ENCODE measurements around the gene TRIM68.

TRIM68 gene

GRCh38 chr11:4607781-4608666 is at the start of gene TRIM68:
Gene TRIM68 (minus strand): TSS chr11:4608231. CDS start chr11:4605504, 2,727 bp downstream.
- no peaks in the 10 kb centered on the region; the same call in 1 of the 2 replicates for H3K36me3 ChIP-seq (replicated peaks)
- peak within 1 kb of the TSS; percentile 59 for H3K4me3 ChIP-seq
- DNase-seq (ENCODE audit: low spot score in 2 of 2), result peak; percentile 84 to 95
- H3K4me1 ChIP-seq, result peaks cover 7% of the 10 kb centered on the region
- H3K27me3 ChIP-seq (ENCODE audit: low read depth), result no peaks in the 10 kb centered on the region; the same call in 1 of the 2 replicates
- 0 out of 2 replicates have a peak, but pooled peaks cover 3% of the 10 kb centered on the region for H3K9me3 ChIP-seq
- in situ Hi-C loops (cut with MboI; ENCODE audit: low sequenced_read_pairs), result no loop called here

- DNase-seq (ENCODE audit: low spot score in 2 of 2), result no peak
- in situ Hi-C loops (cut with MboI; ENCODE audit: low sequenced_read_pairs), result no loop called here
- H3K27me3 ChIP-seq (ENCODE audit: low read depth), result no peaks in the 10 kb centered on the region
- H3K9me3 ChIP-seq, result no peaks in the 10 kb centered on the region
- no peaks in the 10 kb centered on the region for H3K36me3 ChIP-seq (replicated peaks)
- H3K4me1 ChIP-seq, result no peaks in the 10 kb centered on the region
- H3K4me3 ChIP-seq, result no peak overlapping the region
Observed at GRCh38 chr11:4654635-4655369, 46.8 kb upstream of the TRIM68 start.

- no peaks in the 10 kb centered on the region for H3K36me3 ChIP-seq (replicated peaks)
- in situ Hi-C loops (cut with MboI; ENCODE audit: low sequenced_read_pairs), result loop anchor here (25.0 kb wide), 2 partner anchors 740 to 1165 kb away; partner anchors contain the start of genes OR51M1 and OR52N2
- H3K27me3 ChIP-seq (ENCODE audit: low read depth), result no peaks in the 10 kb centered on the region
- H3K4me3 ChIP-seq, result no peak overlapping the region
- H3K9me3 ChIP-seq, result no peaks in the 10 kb centered on the region
- no peak for DNase-seq (ENCODE audit: low spot score in 2 of 2)
- no peaks in the 10 kb centered on the region for H3K4me1 ChIP-seq
Observed at GRCh38 chr11:4647766-4648165, 39.7 kb upstream of the TRIM68 start.

- no peaks in the 10 kb centered on the region for H3K4me1 ChIP-seq
- in situ Hi-C loops (cut with MboI; ENCODE audit: low sequenced_read_pairs), result loop anchor here (25.0 kb wide), 2 partner anchors 741 to 1166 kb away; partner anchors contain the start of genes OR51M1 and OR52N2
- no peak overlapping the region for H3K4me3 ChIP-seq
- H3K27me3 ChIP-seq (ENCODE audit: low read depth), result no peaks in the 10 kb centered on the region
- DNase-seq (ENCODE audit: low spot score in 2 of 2), result no peak
- no peaks in the 10 kb centered on the region for H3K36me3 ChIP-seq (replicated peaks)
- H3K9me3 ChIP-seq, result no peaks in the 10 kb centered on the region
Observed at GRCh38 chr11:4645974-4646373, 37.9 kb upstream of the TRIM68 start.

- no peaks in the 10 kb centered on the region for H3K27me3 ChIP-seq (ENCODE audit: low read depth)
- H3K9me3 ChIP-seq, result no peaks in the 10 kb centered on the region
- no peaks in the 10 kb centered on the region for H3K36me3 ChIP-seq (replicated peaks)
- in situ Hi-C loops (cut with MboI; ENCODE audit: low sequenced_read_pairs), result loop anchor here (25.0 kb wide), 2 partner anchors 743 to 1168 kb away; partner anchors contain the start of genes OR51M1 and OR52N2
- H3K4me3 ChIP-seq, result no peak overlapping the region
- no peaks in the 10 kb centered on the region for H3K4me1 ChIP-seq
- DNase-seq (ENCODE audit: low spot score in 2 of 2), result no peak
Observed at GRCh38 chr11:4644233-4644632, 36.2 kb upstream of the TRIM68 start.

GRCh38 chr11:4643682-4644081 is 35.7 kb upstream of the TRIM68 start, which contains the start of gene OR51E1:
Gene OR51E1 (plus strand): TSS chr11:4643982. CDS start chr11:4652527, 8,545 bp downstream.
- Histone ChIP-seq H3K4me1 (no peaks in the 10 kb centered on the region), H3K27me3 (ENCODE audit: low read depth) (no peaks in the 10 kb centered on the region), H3K4me3 (no peak within 1 kb of the TSS), H3K36me3 (replicated peaks) (no peaks in the 10 kb centered on the region), H3K9me3 (no peaks in the 10 kb centered on the region)
- in situ Hi-C loops (cut with MboI; ENCODE audit: low sequenced_read_pairs), result loop anchor here (25.0 kb wide), 2 partner anchors 744 to 1169 kb away; partner anchors contain the start of genes OR51M1 and OR52N2
- DNase-seq (ENCODE audit: low spot score in 2 of 2), result no peak

GRCh38 chr11:4643076-4643475 is 35.0 kb upstream of the TRIM68 start:
- in situ Hi-C loops (cut with MboI; ENCODE audit: low sequenced_read_pairs), result loop anchor here (25.0 kb wide), 2 partner anchors 744 to 1169 kb away; partner anchors contain the start of genes OR51M1 and OR52N2
- DNase-seq (ENCODE audit: low spot score in 2 of 2), result no peak
- no peak overlapping the region for H3K4me3 ChIP-seq

GRCh38 chr11:4642043-4642442 is 34.0 kb upstream of the TRIM68 start:
- Histone ChIP-seq H3K9me3 (no peaks in the 10 kb centered on the region), H3K4me3 (no peak overlapping the region), H3K27me3 (ENCODE audit: low read depth) (no peaks in the 10 kb centered on the region), H3K36me3 (replicated peaks) (no peaks in the 10 kb centered on the region), H3K4me1 (no peaks in the 10 kb centered on the region)
- in situ Hi-C loops (cut with MboI; ENCODE audit: low sequenced_read_pairs), result loop anchor here (25.0 kb wide), 2 partner anchors 745 to 1170 kb away; partner anchors contain the start of genes OR51M1 and OR52N2
- no peak for DNase-seq (ENCODE audit: low spot score in 2 of 2)

More at GRCh38 chr11:4643076-4643475, 35.0 kb upstream of the TRIM68 start:
- Histone ChIP-seq H3K9me3 (no peaks in the 10 kb centered on the region), H3K36me3 (replicated peaks) (no peaks in the 10 kb centered on the region), H3K27me3 (ENCODE audit: low read depth) (no peaks in the 10 kb centered on the region), H3K4me1 (no peaks in the 10 kb centered on the region)

GRCh38 chr11:4641501-4641900 is 33.5 kb upstream of the TRIM68 start:
- in situ Hi-C loops (cut with MboI; ENCODE audit: low sequenced_read_pairs), result loop anchor here (25.0 kb wide), 2 partner anchors 746 to 1171 kb away; partner anchors contain the start of genes OR51M1 and OR52N2
- DNase-seq (ENCODE audit: low spot score in 2 of 2), result peak in 1 of 2 experiments; percentile 15
- Histone ChIP-seq H3K9me3 (no peaks in the 10 kb centered on the region), H3K36me3 (replicated peaks) (no peaks in the 10 kb centered on the region), H3K4me3 (no peak overlapping the region), H3K27me3 (ENCODE audit: low read depth) (no peaks in the 10 kb centered on the region), H3K4me1 (no peaks in the 10 kb centered on the region)

GRCh38 chr11:4639931-4640330 is 31.9 kb upstream of the TRIM68 start:
- no peaks in the 10 kb centered on the region for H3K9me3 ChIP-seq
- H3K36me3 ChIP-seq (replicated peaks), result no peaks in the 10 kb centered on the region
- no peak overlapping the region for H3K4me3 ChIP-seq
- no peak for DNase-seq (ENCODE audit: low spot score in 2 of 2)
- H3K4me1 ChIP-seq, result no peaks in the 10 kb centered on the region
- in situ Hi-C loops (cut with MboI; ENCODE audit: low sequenced_read_pairs), result loop anchor here (10.0 to 25.0 kb wide), 4 partner anchors 185 to 1172 kb away; partner anchors contain the start of genes OR51F2, OR51M1 and OR52N2
- H3K27me3 ChIP-seq (ENCODE audit: low read depth), result peaks cover 3% of the 10 kb centered on the region

- H3K27me3 ChIP-seq (ENCODE audit: low read depth), result peaks cover 3% of the 10 kb centered on the region
- no peaks in the 10 kb centered on the region for H3K4me1 ChIP-seq
- H3K9me3 ChIP-seq, result no peaks in the 10 kb centered on the region
- no peak for DNase-seq (ENCODE audit: low spot score in 2 of 2)
- H3K4me3 ChIP-seq, result no peak overlapping the region
- no peaks in the 10 kb centered on the region for H3K36me3 ChIP-seq (replicated peaks)
- in situ Hi-C loops (cut with MboI; ENCODE audit: low sequenced_read_pairs), result loop anchor here (10.0 to 25.0 kb wide), 4 partner anchors 187 to 1175 kb away; partner anchors contain the start of genes OR51F2, OR51M1 and OR52N2
Observed at GRCh38 chr11:4637662-4638047, 29.6 kb upstream of the TRIM68 start.

GRCh38 chr11:4636962-4637661 is 29.1 kb upstream of the TRIM68 start, which contains the start of gene OR51D1:
Gene OR51D1 (plus strand): TSS chr11:4637477. CDS start chr11:4639791, 2,314 bp downstream.
- in situ Hi-C loops (cut with MboI; ENCODE audit: low sequenced_read_pairs), result loop anchor here (10.0 to 25.0 kb wide), 4 partner anchors 188 to 1175 kb away; partner anchors contain the start of genes OR51F2, OR51M1 and OR52N2
- peak; percentile 59 to 80 for DNase-seq (ENCODE audit: low spot score in 2 of 2)
- Histone ChIP-seq H3K9me3 (no peaks in the 10 kb centered on the region), H3K27me3 (ENCODE audit: low read depth) (peaks cover 3% of the 10 kb centered on the region), H3K4me3 (no peak within 1 kb of the TSS), H3K4me1 (no peaks in the 10 kb centered on the region), H3K36me3 (replicated peaks) (no peaks in the 10 kb centered on the region)

Measured in HAP-1 (cell line).